Ecto neural progenitor cell (in vitro differentiated cells): ENCODE measurements around the gene CTIF.

Source experiments
- DNase-seq: peaks from one replicate; pipeline ENCODE4 v3.0.0-alpha.2; 2018; ENCODE audit warnings: low spot score

CTIF gene

DNA sequence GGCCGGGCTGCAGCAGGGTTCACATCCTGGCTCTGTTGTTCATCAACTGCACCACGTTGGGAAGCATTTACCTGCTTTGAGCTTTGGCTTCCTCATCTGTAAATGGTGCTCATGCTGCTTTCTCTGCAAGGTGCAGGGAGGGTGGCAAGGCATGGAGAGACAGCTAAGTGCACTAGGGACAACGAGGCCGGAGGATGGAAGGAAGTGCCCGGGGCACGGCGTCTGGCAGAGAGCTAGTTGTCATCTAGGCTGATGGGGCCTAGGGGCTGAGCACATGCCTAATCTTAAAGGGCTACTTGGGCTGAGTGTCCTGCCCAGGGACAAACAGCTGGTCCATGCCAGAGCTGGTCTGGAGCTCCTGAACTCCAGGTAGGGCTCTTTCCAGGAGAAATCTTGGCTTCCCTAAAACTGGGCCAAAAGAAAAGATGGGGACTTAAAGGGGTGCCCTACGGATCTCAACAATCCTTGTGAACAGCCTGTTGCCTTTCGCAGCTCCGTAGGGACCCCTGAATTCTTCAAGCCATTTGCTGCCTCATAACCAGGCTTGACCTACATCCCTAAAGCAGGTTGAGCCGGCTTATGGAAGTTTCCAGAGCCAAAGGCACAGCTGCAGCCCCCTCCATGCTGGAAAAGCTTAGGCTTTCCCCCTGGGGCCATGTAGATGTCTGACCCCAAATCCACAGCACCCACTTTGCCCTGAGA, 281.1 kb downstream of the CTIF start:
- peak; percentile 32 for DNase-seq

DNA sequence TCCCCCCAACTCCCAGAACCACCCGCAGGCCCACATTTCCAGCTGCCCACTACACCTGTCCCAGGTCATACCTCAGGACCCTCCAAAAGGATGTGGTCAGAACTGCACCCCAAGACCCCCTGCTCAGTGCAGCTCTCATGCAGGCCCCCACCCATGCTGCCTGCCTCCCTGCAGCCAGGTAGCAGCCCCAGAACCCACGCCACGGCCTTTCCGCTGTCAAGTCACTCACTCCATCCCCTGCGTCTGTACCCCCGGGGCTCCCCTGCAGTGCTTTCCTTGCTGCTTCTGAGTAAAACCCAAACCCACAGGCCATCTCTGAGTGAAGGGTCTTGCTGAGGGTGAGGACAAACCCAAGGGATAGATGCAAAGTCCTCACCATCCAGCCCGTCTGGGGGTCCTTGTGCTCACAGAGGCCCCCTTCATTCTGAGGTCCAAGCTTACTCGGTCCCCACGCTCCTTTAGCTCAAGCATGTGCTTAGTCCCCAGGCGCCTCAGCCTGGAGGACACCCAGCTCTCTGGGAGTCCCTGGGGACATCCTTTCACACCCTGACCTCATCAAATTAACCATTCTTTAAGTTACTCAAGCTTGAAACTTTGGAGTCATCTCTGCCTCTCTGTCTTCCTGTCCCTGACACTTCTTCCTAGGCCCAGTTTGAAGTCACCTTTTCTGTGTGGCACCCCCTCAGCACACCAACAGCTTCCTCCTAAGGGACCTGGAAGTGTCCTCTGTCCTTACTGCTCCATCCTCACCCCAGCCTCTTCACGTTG, 281.8 kb downstream of the CTIF start:
- DNase-seq = peak; percentile 34

DNA sequence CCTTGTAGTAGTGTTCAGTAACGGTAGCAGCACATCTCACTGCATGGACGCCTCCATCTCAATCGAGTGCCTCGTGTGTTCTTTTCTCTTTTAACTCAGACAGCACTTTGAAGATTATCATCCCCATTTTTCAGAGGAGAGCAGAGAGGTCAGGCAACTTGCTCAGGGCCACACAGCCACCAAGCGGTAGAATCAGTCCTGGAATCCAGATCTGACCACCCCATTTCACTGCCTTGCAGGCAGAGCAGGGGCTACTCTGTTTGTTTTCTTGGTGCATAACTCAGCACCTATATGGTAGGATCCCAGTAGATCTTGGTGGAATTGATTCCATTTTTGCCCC, 282.4 kb downstream of the CTIF start:
- DNase-seq = peak; percentile 20

DNA sequence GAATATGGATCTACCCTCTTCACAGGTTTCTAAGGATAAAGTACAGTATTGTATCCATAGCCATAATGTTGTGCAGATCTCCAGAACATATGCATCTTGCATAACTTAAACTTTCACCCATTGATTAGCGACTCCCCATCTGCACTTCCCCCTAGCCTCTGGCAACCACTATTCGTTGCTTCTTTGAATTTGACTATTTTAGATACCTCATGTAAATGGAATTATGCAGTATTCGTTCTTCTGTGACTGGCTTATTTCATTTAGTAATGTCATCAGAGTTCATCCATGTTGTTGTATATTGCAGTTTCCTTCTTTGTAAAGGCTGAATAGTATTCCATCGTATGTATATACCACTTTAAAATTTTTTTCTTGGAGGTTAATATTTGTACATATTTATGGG, 283.0 kb downstream of the CTIF start:
- DNase-seq = no peak

GRCh38 chr18:48824231-48824970, 285.6 kb downstream of the CTIF start:
- no peak for DNase-seq

- peak; percentile 36 for DNase-seq
Observed at GRCh38 chr18:48825101-48825745, 286.4 kb downstream of the CTIF start.

DNA sequence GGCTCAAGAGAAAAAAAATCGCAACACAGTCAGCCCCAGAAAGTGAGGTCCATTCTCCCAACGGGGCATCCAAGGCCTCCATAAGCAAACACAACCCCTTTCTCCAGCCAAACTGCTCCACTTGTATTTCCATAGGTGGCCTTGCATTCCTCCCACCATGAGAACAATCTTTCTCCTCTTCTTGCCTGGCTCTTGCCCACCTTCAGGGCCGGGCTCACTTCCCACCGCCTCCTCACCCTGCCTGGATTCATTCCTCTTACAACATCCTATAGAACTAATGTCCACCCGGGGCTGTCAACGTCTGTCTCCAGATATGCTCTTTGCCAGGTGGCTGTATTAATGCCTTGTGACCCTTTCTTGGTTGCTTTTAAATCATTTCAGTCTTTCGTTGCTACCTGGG, 287.4 kb downstream of the CTIF start:
- DNase-seq = peak; percentile 29

- DNase-seq = peak; percentile 45
Observed at GRCh38 chr18:48826806-48827205, 288.0 kb downstream of the CTIF start.

GRCh38 chr18:48827291-48828193, 288.7 kb downstream of the CTIF start:
- DNase-seq = peak; percentile 77

- DNase-seq = no peak
Observed at GRCh38 chr18:48828194-48828545, 289.3 kb downstream of the CTIF start.

DNA sequence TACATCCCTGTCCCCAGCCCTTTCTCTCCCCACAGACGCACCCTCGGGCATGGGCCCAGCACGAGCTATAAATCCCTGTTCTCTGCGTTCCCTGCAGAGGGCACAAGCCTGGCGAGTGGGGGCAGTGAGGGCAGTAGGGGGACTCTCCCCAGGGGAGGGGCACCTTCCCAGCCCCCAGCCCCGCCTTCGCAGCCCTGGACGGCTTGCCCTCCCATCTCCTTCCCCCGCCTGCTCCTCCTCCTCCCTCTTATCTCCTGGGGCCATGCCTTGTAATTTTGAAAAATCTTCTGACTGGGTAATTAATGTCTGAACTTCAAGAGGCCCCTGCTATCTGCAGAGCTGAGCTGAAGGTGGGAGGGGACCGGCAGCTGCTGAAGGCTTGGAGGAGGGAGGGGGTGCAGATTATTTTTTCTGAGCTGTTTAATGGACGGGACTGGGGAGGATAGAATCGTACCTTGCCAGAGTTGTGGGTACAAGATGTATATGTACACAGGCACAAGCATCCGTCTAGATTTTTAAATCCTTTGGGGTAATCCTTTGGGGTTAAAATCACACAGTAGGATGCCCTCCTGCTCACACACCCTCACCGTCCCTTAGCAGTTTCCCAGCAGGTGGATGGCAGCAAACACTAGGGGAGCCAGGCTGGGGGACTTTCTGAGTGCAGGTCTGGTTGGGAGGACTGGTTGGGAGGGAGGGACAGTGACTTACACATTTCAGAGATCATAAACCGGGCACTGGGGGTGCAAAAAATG, 290.0 kb downstream of the CTIF start:
- DNase-seq = peak; percentile 55

DNA sequence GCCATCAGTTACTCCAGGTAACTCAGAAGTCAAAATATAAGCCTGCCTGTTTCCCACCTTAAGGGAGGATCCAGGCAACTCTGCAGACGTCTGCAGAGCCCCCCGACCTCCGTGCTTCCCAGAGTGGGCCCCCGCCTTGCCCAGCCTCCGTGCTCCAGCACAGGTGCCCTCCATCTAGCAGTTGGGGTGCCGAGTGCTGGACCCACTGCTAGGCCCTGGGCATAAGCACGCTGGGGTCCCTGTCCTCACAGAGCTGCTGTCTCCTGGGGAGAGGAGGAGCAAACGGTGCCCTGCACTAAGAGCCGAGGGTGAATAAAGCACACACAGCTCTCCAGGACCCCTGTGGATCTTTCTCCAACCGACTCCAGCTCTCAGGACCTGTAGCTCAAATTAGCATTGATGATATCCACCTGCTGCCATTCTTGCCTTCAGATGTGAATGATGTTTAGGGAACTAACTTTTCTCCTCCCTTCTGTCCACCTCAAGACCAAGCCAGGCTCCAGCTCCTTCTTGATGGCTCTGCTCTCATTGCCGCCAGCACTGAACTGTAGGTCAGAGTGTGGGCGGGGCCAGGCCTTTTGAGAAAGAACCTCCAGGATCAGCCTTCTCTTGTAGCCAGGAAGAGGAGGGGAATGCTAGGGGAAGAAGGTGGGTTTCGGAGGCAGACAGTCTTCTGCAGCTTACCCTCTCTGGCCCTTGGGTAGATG, 290.8 kb downstream of the CTIF start:
- peak; percentile 69 for DNase-seq

- peak; percentile 27 for DNase-seq
Observed at GRCh38 chr18:48831113-48831759, 292.4 kb downstream of the CTIF start.

GRCh38 chr18:48831802-48832201, 293.0 kb downstream of the CTIF start:
- no peak for DNase-seq

GRCh38 chr18:48832938-48833700, 294.3 kb downstream of the CTIF start:
- DNase-seq = peak; percentile 54

DNA sequence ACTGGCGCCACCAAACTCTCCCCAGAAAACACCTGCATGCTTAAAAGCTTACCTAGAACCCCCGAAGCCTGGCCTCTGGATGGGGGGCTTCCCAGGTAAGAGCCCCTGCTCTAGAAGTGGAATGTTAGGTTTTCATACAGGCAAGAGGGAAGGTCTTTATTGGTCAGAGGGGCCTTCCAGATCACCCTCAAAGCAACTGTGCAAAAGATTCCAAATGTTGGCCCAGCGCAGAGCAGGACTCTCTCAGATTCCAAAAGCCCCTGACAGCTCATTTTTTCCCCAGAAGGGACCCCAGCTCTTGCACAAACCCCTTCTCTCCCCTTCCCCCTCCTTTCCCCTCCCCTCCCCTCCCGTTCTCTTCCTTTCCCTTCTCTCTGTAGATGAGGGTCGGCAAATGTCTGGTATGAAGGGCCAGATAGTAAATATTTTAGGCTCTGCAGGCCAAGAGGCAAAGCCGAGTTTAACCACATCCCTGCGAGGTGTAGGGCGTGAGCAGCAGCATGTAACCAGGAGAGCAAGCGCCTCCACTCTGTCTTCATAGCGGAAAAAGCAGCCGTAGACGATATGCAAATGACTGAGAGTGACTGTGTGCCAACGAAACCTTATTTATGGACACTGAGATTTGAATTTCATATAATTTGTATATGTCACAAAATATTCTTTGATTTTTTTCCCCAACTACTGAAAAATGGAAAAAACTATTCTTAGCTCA, 295.0 kb downstream of the CTIF start:
- peak; percentile 22 for DNase-seq

- peak; percentile 43 for DNase-seq
Observed at GRCh38 chr18:48834413-48835031, 295.7 kb downstream of the CTIF start.

GRCh38 chr18:48835119-48835518, 296.3 kb downstream of the CTIF start:
- no peak for DNase-seq
